IPS-18a (cell line): ENCODE data around the gene PAK1.

ENCODE experiments used
- H3K27ac ChIP-seq: one replicate; pipeline ENCODE4 v1.5.1; 2013; ENCODE audit warnings: low read length
- H3K27me3 ChIP-seq: one replicate; pipeline ENCODE4 v1.6.1; 2013; ENCODE audit warnings: mild to moderate bottlenecking, low read length; ENCODE audit not compliant: control insufficient read depth, insufficient read depth
- H3K36me3 ChIP-seq: one replicate; pipeline ENCODE4 v1.6.1; 2013; ENCODE audit warnings: low read depth, low read length; ENCODE audit not compliant: control insufficient read depth
- H3K4me1 ChIP-seq: one replicate; pipeline ENCODE4 v1.6.1; 2013; ENCODE audit warnings: low read depth, low read length; ENCODE audit not compliant: control insufficient read depth
- H3K4me3 ChIP-seq: one replicate; pipeline ENCODE4 v1.5.1; 2013; ENCODE audit warnings: low read length
- H3K9ac ChIP-seq: one replicate; pipeline ENCODE4 v1.6.1; 2013; ENCODE audit warnings: mild to moderate bottlenecking, low read length, moderate library complexity
- H3K9me3 ChIP-seq: one replicate; pipeline ENCODE4 v1.6.1; 2013; ENCODE audit warnings: low read depth, low read length; ENCODE audit not compliant: control insufficient read depth

The PAK1 gene

DNA sequence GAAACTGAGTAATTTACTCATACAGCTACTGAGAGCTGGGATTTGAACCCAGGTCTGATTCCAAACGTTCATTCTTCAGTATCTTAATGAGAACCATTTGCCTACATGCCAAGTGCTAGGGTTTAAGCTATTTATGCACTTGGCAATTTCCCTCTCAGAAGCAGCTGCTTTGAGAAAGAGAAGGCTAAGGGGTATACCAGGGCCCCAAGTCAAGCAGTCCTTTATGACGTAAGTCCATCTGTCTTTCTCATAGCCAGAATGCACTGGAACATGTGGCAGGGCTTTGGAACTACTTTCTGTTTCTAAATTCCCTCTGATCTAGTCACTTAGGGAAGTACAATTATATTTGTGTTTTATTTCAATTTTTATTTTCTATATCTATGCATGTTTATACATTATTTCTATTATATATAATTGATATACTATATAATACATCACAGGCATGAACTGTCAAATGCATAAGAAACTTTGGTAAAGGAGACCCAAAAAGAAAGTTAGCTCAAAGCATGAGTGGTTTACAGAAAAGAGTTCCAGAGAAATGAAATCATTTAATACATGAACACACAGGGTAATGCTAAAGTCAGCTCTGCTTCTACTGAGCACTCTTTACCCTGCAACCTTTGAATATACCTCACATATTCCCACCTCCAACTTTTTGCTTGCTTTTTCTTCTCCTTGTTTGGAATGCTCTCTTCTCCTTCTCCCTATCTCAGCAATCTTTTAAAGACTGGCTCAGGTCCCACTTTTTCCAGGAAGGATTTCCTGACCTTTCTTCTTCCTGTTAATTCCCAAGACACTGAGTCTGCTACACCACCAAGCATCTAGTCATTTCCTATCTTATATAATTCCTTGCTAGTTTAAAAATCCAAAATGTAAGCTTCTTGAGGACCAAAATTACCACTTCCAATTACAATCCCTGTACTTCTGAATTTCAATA lies 91.9 kb downstream of the PAK1 start:
- H3K4me1 ChIP-seq: no peaks in the 10 kb centered on the region
- no peaks in the 10 kb centered on the region for H3K9me3 ChIP-seq
- H3K36me3 ChIP-seq: peaks cover 29% of the 10 kb centered on the region
- no peak overlapping the region for H3K9ac ChIP-seq
- no peak overlapping the region for H3K27ac ChIP-seq
- no peak overlapping the region for H3K4me3 ChIP-seq
- H3K27me3 ChIP-seq: no peaks in the 10 kb centered on the region

DNA sequence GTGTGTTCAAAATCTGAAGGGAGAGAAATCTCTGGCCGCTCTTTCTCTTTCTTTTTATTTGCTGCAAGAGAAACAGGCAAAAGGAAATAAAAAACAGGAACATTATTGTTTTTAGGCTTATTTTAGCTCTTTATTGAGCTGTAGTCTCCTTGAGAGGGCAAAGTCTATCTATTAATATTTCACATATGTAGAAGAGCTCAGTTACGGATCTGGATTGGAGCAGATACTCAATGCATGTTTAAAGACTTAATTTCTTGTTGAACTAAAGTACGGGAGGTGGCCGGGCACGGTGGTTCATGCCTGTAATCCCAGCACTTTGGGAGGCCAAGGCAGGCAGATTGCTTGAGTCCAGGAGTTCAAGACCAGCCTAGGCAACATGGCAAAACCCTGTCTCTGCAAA lies 94.0 kb downstream of the PAK1 start:
- H3K27ac ChIP-seq: no peak overlapping the region
- no peaks in the 10 kb centered on the region for H3K9me3 ChIP-seq
- no peaks in the 10 kb centered on the region for H3K4me1 ChIP-seq
- no peak overlapping the region for H3K4me3 ChIP-seq
- peaks cover 44% of the 10 kb centered on the region for H3K36me3 ChIP-seq
- no peak overlapping the region for H3K9ac ChIP-seq
- no peaks in the 10 kb centered on the region for H3K27me3 ChIP-seq

DNA sequence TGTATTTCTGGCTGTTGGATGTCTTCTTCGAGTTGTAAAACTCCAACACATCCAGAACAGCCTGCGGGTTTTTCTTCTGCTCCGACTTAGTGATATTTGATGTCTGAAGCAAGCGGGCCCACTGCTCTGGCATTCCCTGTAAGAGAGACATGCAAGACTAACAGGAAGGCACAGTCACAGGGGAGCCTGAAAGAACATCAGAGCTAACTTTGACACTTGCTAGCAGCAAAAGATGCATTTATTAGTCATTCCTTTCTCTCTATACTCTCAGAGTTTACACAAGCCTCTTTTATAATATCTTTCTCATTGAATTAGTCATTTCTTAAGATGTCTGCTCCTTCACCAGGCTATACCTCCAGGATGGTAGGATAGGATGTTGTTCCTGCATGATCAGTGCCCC lies 94.6 kb downstream of the PAK1 start:
- Histone ChIP-seq H3K27ac (no peak overlapping the region), H3K4me1 (no peaks in the 10 kb centered on the region), H3K9me3 (no peaks in the 10 kb centered on the region), H3K4me3 (no peak overlapping the region), H3K36me3 (peaks cover 50% of the 10 kb centered on the region), H3K27me3 (no peaks in the 10 kb centered on the region), H3K9ac (no peak overlapping the region)

DNA sequence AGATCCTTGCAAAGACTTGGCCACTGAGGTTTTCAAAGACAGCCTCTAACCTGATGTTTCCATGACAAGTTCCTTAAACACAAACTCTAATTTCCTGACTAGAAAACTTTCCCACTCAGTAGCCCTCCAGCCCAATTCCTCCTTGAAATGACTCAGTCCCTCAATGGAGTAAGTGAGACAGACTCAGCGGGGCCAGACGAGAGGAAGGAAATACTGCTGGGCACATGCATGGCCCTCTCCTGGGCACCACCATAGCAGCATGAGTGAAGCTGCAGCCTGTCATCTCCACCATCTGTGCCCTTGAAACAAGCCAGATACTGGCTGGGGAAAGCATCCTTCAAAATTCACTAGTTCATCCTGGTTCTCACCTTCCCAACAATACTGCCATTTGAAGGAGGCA lies 96.2 kb downstream of the PAK1 start:
- Histone ChIP-seq H3K27me3 (no peaks in the 10 kb centered on the region), H3K36me3 (peaks cover 61% of the 10 kb centered on the region), H3K4me3 (no peak overlapping the region), H3K9ac (no peak overlapping the region), H3K4me1 (no peaks in the 10 kb centered on the region), H3K9me3 (no peaks in the 10 kb centered on the region), H3K27ac (no peak overlapping the region)

DNA sequence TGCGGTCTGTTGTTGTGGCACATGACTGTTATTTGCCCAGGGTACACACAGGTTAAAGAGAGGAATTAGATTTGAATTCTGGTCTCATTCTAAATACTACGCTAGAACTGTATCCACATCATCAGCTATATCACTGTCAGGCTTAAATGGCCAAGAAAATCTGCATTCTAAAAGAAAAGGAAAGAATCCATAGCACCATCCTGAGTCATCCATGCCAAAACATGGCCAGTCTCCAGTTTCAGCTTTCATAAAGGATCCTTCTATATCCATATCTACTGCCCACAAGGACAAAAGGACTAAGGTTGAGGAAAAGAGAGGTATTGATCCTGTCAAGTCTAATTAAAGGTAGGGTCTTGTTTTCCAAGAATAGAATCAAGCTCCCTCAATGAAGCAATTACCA lies 98.8 kb downstream of the PAK1 start:
- no peak overlapping the region for H3K4me3 ChIP-seq
- peaks cover 79% of the 10 kb centered on the region for H3K36me3 ChIP-seq
- H3K4me1 ChIP-seq: no peaks in the 10 kb centered on the region
- H3K9me3 ChIP-seq: no peaks in the 10 kb centered on the region
- H3K9ac ChIP-seq: no peak overlapping the region
- no peaks in the 10 kb centered on the region for H3K27me3 ChIP-seq
- H3K27ac ChIP-seq: no peak overlapping the region

DNA sequence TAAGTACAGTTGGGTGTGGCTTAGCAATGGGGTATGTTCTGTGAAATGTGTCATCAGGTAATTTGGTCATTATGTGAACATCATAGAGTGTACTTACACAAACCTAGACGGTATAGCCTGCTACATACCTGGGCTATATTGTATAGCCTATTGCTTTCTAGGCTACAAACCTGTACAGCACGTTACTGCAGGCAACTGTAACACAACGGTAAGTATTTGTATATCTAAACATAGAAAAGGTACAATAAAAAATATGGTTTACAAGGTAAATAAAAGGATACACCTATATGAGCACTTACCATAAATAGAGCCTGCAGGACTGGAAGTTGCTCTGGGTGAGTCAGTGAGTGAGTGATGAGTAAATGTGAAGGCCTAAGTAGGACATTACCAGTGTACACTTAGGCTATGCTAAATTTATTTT lies 99.3 kb downstream of the PAK1 start:
- Histone ChIP-seq H3K27me3 (no peaks in the 10 kb centered on the region), H3K36me3 (peaks cover 76% of the 10 kb centered on the region), H3K4me1 (no peaks in the 10 kb centered on the region), H3K27ac (no peak overlapping the region), H3K4me3 (no peak overlapping the region), H3K9ac (no peak overlapping the region), H3K9me3 (no peaks in the 10 kb centered on the region)

DNA sequence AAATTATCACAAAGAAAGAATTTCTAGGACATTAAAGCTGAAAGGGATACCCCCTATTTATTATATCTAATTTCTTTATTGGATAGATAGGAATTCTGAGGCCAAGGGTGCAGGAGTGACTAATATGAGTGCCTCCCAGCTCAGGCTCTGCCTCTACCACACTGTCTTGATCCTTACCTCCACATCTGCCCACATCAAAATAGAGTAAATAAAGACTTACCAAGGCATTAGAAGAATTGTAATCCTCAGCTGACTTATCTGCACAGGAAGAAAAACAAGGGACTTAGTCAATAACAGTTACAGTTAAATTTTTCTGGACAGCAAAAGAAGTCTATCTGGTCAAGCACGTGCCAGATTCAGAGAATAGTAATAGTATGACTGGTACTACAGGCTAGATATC lies 99.8 kb downstream of the PAK1 start:
- Histone ChIP-seq H3K4me3 (no peak overlapping the region), H3K27me3 (no peaks in the 10 kb centered on the region), H3K9ac (no peak overlapping the region), H3K4me1 (no peaks in the 10 kb centered on the region), H3K9me3 (no peaks in the 10 kb centered on the region), H3K36me3 (peaks cover 71% of the 10 kb centered on the region), H3K27ac (no peak overlapping the region)

DNA sequence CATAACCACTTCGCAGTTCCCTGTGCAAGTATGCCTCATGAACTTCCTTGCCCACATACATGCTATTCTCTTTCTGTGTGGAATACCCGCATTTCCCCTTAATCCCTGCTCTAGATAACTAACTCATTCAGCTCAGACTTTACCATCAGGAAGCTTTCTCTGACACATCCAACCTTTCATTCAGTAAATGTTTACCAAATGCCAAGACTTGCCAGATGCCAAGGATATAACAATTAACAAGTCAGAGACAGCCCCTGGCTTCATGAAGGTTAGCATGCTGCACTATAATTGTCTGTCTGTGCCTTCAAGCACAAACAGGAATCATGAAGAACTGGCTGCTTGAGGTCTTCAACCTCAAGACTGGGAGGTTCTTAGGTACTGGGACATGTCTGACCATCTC lies 101.2 kb downstream of the PAK1 start:
- Histone ChIP-seq H3K9ac (no peak overlapping the region), H3K27me3 (no peaks in the 10 kb centered on the region), H3K4me1 (no peaks in the 10 kb centered on the region), H3K27ac (no peak overlapping the region), H3K9me3 (no peaks in the 10 kb centered on the region), H3K4me3 (no peak overlapping the region), H3K36me3 (peaks cover 65% of the 10 kb centered on the region)

DNA sequence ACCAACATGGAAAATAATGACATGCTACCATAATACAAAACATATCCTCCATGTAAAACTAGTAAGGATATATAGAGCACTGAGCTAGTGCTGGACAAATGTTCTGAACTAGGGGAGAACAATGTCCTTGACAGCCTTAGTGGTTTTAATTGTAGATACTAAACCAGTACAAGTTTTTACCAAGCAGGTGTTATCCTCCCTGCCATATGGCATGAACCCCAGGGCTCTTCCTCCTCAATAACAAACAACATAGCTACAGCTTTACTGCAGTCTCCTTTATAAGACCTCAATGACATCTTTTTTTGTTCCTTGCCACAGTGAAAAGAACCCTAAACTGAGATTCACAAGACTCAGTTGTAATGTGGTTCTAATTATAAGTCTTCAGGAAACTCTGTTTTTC lies 102.2 kb downstream of the PAK1 start:
- H3K4me3 ChIP-seq: no peak overlapping the region
- H3K36me3 ChIP-seq: peaks cover 55% of the 10 kb centered on the region

DNA sequence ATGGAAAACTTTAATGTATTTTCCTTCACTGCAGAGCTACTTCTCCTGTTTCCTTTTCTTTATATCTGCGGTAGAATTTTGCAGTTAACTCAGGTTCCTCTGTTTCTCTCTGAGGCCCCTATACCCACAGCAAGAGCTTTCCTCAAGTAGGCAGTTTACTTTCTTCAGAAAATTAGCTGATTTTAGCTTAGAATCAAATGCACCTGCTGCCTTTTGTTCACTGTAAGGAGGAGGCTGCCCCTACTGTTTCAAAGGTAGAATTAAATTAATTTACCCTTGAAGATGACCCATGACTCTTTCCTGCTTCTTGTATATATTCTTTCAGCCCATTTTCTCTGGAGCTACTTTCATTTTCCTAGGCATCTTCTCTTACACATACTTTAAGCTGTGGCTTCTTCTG lies 103.7 kb downstream of the PAK1 start:
- H3K9me3 ChIP-seq: no peaks in the 10 kb centered on the region
- H3K9ac ChIP-seq: no peak overlapping the region
- peaks cover 47% of the 10 kb centered on the region for H3K36me3 ChIP-seq
- H3K4me3 ChIP-seq: no peak overlapping the region
- no peak overlapping the region for H3K27ac ChIP-seq
- no peaks in the 10 kb centered on the region for H3K4me1 ChIP-seq
- H3K27me3 ChIP-seq: no peaks in the 10 kb centered on the region

More for the DNA sequence above, 102.2 kb downstream of the PAK1 start:
- Histone ChIP-seq H3K27ac (no peak overlapping the region), H3K9me3 (no peaks in the 10 kb centered on the region), H3K27me3 (no peaks in the 10 kb centered on the region), H3K9ac (no peak overlapping the region), H3K4me1 (no peaks in the 10 kb centered on the region)

DNA sequence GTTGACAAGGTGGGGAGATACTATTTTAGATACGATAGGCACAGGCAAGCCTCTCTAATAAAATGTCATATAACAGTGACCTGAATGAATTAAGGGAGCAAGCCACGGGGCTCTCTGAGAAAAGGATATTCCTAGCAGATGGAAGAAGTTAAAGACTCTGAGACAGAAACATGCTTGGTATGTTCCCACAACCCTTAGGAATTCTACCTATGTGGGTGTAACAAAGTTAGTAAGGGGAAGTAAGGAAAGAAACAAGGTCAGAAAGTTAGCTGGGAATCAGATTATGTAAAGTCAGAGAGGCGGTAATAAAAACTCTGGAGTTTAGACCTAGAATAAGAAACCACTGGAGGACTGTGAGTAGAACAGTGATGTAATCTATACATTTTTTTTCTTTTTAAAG lies 112.7 kb downstream of the PAK1 start:
- Histone ChIP-seq H3K4me1 (no peaks in the 10 kb centered on the region), H3K27ac (no peak overlapping the region), H3K4me3 (no peak overlapping the region), H3K9me3 (no peaks in the 10 kb centered on the region), H3K9ac (no peak overlapping the region), H3K27me3 (no peaks in the 10 kb centered on the region), H3K36me3 (peaks cover 35% of the 10 kb centered on the region)

DNA sequence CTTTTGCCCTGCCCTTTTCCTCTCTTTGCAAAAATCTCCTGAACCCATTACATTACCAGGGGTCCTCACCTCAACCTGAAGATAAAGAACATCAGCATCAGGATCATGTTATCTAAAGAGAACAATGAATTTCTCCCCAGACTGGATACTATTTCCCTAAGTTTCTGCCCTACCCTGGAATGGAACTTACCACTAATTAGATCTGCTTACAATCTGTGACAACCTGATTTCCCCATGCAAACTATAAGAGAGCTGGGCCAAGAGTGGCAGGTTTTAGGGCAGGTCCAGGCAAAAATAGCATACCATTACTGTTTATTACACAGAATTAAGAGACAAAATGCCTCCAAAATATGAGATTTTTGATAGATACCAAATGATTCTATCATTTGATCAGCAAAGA lies 114.4 kb downstream of the PAK1 start:
- Histone ChIP-seq H3K36me3 (peaks cover 46% of the 10 kb centered on the region), H3K9ac (no peak overlapping the region), H3K4me1 (no peaks in the 10 kb centered on the region), H3K27me3 (no peaks in the 10 kb centered on the region), H3K27ac (no peak overlapping the region), H3K9me3 (no peaks in the 10 kb centered on the region), H3K4me3 (no peak overlapping the region)
